ENCODE results near the gene CIB4.

CIB4 gene

GRCh38 chr2:26590508-26590907 lies 50.7 kb downstream of the CIB4 start:
- TF ChIP-seq TAF1 (IDR thresholded peaks at IDR 0.05; ENCODE audit: borderline replicate concordance, insufficient read depth, low read length): no peak
- TF ChIP-seq SIN3A (IDR thresholded peaks at IDR 0.05; ENCODE audit: borderline replicate concordance, insufficient read depth, low read length): no peak
- TF ChIP-seq FOXP2 (optimal IDR thresholded peaks at IDR 0.05; ENCODE audit: borderline replicate concordance, extremely low read depth, extremely low read length, insufficient read depth): no peak
- TF ChIP-seq REST (IDR thresholded peaks at IDR 0.05; ENCODE audit: insufficient read depth in 1 of 2, low read depth in 2 of 2, low read length in 2 of 2): no peak
- TF ChIP-seq POLR2AphosphoS5 (IDR thresholded peaks at IDR 0.05; ENCODE audit: low read depth, low read length): no peak

GRCh38 chr2:26588576-26588975 lies 52.6 kb downstream of the CIB4 start:
- no peak for TF ChIP-seq SIN3A (IDR thresholded peaks at IDR 0.05; ENCODE audit: borderline replicate concordance, insufficient read depth, low read length)
- TF ChIP-seq REST (IDR thresholded peaks at IDR 0.05; ENCODE audit: insufficient read depth in 1 of 2, low read depth in 2 of 2, low read length in 2 of 2): no peak

GRCh38 chr2:26587994-26588393 lies 53.2 kb downstream of the CIB4 start:
- TF ChIP-seq REST (IDR thresholded peaks at IDR 0.05; ENCODE audit: insufficient read depth in 1 of 2, low read depth in 2 of 2, low read length in 2 of 2) (no peak), FOXP2 (optimal IDR thresholded peaks at IDR 0.05; ENCODE audit: borderline replicate concordance, extremely low read depth, extremely low read length, insufficient read depth) (no peak), POLR2AphosphoS5 (IDR thresholded peaks at IDR 0.05; ENCODE audit: low read depth, low read length) (no peak), TAF1 (IDR thresholded peaks at IDR 0.05; ENCODE audit: borderline replicate concordance, insufficient read depth, low read length) (no peak), SIN3A (IDR thresholded peaks at IDR 0.05; ENCODE audit: borderline replicate concordance, insufficient read depth, low read length) (no peak)

- TF ChIP-seq SIN3A (IDR thresholded peaks at IDR 0.05; ENCODE audit: borderline replicate concordance, insufficient read depth, low read length): no peak
- no peak for TF ChIP-seq TAF1 (IDR thresholded peaks at IDR 0.05; ENCODE audit: borderline replicate concordance, insufficient read depth, low read length)
- no peak for TF ChIP-seq REST (IDR thresholded peaks at IDR 0.05; ENCODE audit: insufficient read depth in 1 of 2, low read depth in 2 of 2, low read length in 2 of 2)
- no peak for TF ChIP-seq POLR2AphosphoS5 (IDR thresholded peaks at IDR 0.05; ENCODE audit: low read depth, low read length)
- TF ChIP-seq FOXP2 (optimal IDR thresholded peaks at IDR 0.05; ENCODE audit: borderline replicate concordance, extremely low read depth, extremely low read length, insufficient read depth): no peak
Observed at GRCh38 chr2:26585966-26586365, 55.2 kb downstream of the CIB4 start.

GRCh38 chr2:26585100-26585499 lies 56.1 kb downstream of the CIB4 start:
- no peak for TF ChIP-seq REST (IDR thresholded peaks at IDR 0.05; ENCODE audit: insufficient read depth in 1 of 2, low read depth in 2 of 2, low read length in 2 of 2)
- TF ChIP-seq SIN3A (IDR thresholded peaks at IDR 0.05; ENCODE audit: borderline replicate concordance, insufficient read depth, low read length): no peak
- no peak for TF ChIP-seq POLR2AphosphoS5 (IDR thresholded peaks at IDR 0.05; ENCODE audit: low read depth, low read length)
- TF ChIP-seq FOXP2 (optimal IDR thresholded peaks at IDR 0.05; ENCODE audit: borderline replicate concordance, extremely low read depth, extremely low read length, insufficient read depth): no peak
- no peak for TF ChIP-seq TAF1 (IDR thresholded peaks at IDR 0.05; ENCODE audit: borderline replicate concordance, insufficient read depth, low read length)
